Dermis microvascular lymphatic vessel endothelial cell (primary cell): Measurements from ENCODE around the gene ACVR2A. TPM values are rescaled to one million over a fixed set of nuclear protein-coding genes. Genes with fewer than 3 reads are reported as not detected.

Source experiments
- DNase-seq, 2 donors: peaks; one replicate each; pipeline versions ENCODE4 v3.0.0 to v3.0.0-alpha.2; 2010; ENCODE audit warnings: low read depth in 2 of 2
- total RNA-seq: library from RNA; depleted of rRNA; stranded (reverse); fragments of >200 nt; gene quantifications from 2 replicates; pipeline ENCODE4 v1.2.1, GENCODE V29; 2014

ACVR2A gene
- total RNA-seq, 1 donor from 2014 or later = 3.5 TPM

- DNase-seq = no peak
Observed at GRCh38 chr2:147917161-147917560, 72.3 kb downstream of the ACVR2A start.

GRCh38 chr2:147923846-147924245 is 79.0 kb downstream of the ACVR2A start:
- DNase-seq = no peak

- no peak for DNase-seq
Observed at GRCh38 chr2:147924647-147925046, 79.8 kb downstream of the ACVR2A start.

GRCh38 chr2:147925886-147926285 is 81.1 kb downstream of the ACVR2A start:
- peak; percentile 9 to 66 for DNase-seq

GRCh38 chr2:147927053-147927588 is 82.3 kb downstream of the ACVR2A start:
- DNase-seq = no peak

- no peak for DNase-seq
Observed at GRCh38 chr2:147933931-147934330, 89.1 kb downstream of the ACVR2A start.

- no peak for DNase-seq
Observed at GRCh38 chr2:147934881-147935620, 90.2 kb downstream of the ACVR2A start.

- peak; percentile 6 to 40 for DNase-seq
Observed at GRCh38 chr2:147937744-147938349, 93.0 kb downstream of the ACVR2A start.

- DNase-seq = no peak
Observed at GRCh38 chr2:147939313-147939712, 94.5 kb downstream of the ACVR2A start.

GRCh38 chr2:147945660-147946059 is 100.8 kb downstream of the ACVR2A start:
- DNase-seq = peak in 1 of 2 donors; percentile 13

- DNase-seq = no peak
Observed at GRCh38 chr2:147952118-147952517, 107.3 kb downstream of the ACVR2A start.

GRCh38 chr2:147968571-147968970 is 123.7 kb downstream of the ACVR2A start:
- DNase-seq = no peak

GRCh38 chr2:147976102-147976501 is 131.3 kb downstream of the ACVR2A start:
- no peak for DNase-seq

- no peak for DNase-seq
Observed at GRCh38 chr2:147977679-147978078, 132.8 kb downstream of the ACVR2A start.

Other genes starting within 250 kb of the ACVR2A start
- 18.5 and 19.3 TPM in 2 replicates for gene ORC4, start 175.7 kb downstream of the ACVR2A start, total RNA-seq
- gene MBD5, start 176.1 kb downstream of the ACVR2A start, total RNA-seq = 4.1 and 6.1 TPM in 2 replicates